Measurements from ENCODE around the gene LCOR. TPM values are rescaled to one million over a fixed set of nuclear protein-coding genes. Genes with fewer than 3 reads are reported as not detected.

LCOR gene
- total and polyA plus RNA-seq, 2 of the 13 experiments (the other 11 are each of a cell fraction or from before 2014, with no cell fraction given): 12.4 to 23.7 TPM

GRCh38 chr10:96833220-96834001, 1.3 kb downstream of the LCOR start (continued):
- TF ChIP-seq ZBTB10 (CRISPR knock-in tag; IDR thresholded peaks at IDR 0.05; ENCODE audit: borderline replicate concordance) (no peak), ZNF18 (CRISPR knock-in tag; IDR thresholded peaks at IDR 0.05; ENCODE audit: insufficient replicate concordance) (no peak), SMC3 (IDR thresholded peaks at IDR 0.05; ENCODE audit: low read length) (no peak), FOXJ3 (CRISPR knock-in tag; IDR thresholded peaks at IDR 0.05; ENCODE audit: borderline replicate concordance) (no peak), RFX3 (CRISPR knock-in tag; IDR thresholded peaks at IDR 0.05) (no peak), ZBTB4 (CRISPR knock-in tag; IDR thresholded peaks at IDR 0.05; ENCODE audit: borderline replicate concordance) (no peak), EP300 (IDR thresholded peaks at IDR 0.05; ENCODE audit: low read depth in 2 of 2, low read length in 2 of 2) (no peak), EP300 (CRISPR knock-in tag; IDR thresholded peaks at IDR 0.05; ENCODE audit: borderline replicate concordance) (no peak), SOX13 (IDR thresholded peaks at IDR 0.05) (no peak), SOX13 (CRISPR knock-in tag; conservative IDR thresholded peaks at IDR 0.05 in 1 of 2, IDR thresholded peaks at IDR 0.05 in 1 of 2) (no peak), AGO2 (optimal IDR thresholded peaks at IDR 0.05; ENCODE audit: low read depth, low read length) (peak; percentile 52), NCOA2 (CRISPR knock-in tag; IDR thresholded peaks at IDR 0.05) (no peak), ISX (CRISPR knock-in tag; conservative IDR thresholded peaks at IDR 0.05) (no peak), EEA1 (CRISPR knock-in tag; IDR thresholded peaks at IDR 0.05; ENCODE audit: borderline replicate concordance) (no peak), ZNF431 (CRISPR knock-in tag; IDR thresholded peaks at IDR 0.05; ENCODE audit: borderline replicate concordance, low read depth) (no peak), FOXK1 (CRISPR knock-in tag; IDR thresholded peaks at IDR 0.05; ENCODE audit: borderline replicate concordance, low read depth) (no peak), ZNF274 (CRISPR knock-in tag; IDR thresholded peaks at IDR 0.05) (no peak), MIER3 (CRISPR knock-in tag; IDR thresholded peaks at IDR 0.05; ENCODE audit: borderline replicate concordance) (no peak), IRF1 (CRISPR knock-in tag; IDR thresholded peaks at IDR 0.05; ENCODE audit: low read depth) (no peak), ZNF12 (CRISPR knock-in tag; IDR thresholded peaks at IDR 0.05) (no peak)
